ENCODE results near the gene DEPP1. TPM values are rescaled to one million over a fixed set of nuclear protein-coding genes. Genes with fewer than 3 reads are reported as not detected.

The DEPP1 gene
- polyA plus RNA-seq, 1 experiment, result 11.9 TPM

DNA sequence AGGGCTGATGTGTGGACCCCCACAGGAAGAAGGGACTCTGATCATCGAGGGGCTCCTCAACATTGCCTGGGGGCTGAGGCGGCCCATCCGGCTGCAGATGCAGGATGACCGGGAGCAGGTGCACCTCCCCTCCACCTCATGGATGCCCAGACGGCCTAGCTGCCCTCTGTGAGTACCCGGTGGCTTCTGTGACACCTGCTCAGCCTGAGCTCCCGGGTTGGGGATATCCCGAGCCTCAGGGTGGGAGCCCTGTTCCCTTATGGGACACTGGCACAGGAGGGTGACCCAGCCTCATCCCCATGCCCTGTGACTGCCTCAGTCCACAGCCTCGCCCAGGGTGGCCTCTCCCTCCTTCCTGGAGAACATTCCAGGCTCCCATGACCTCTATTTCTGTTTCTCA lies 3.9 kb upstream of the DEPP1 start:
- Histone ChIP-seq H3K27me3 (ENCODE audit: control insufficient read depth, insufficient read depth, low read length) (no peaks in the 10 kb centered on the region), H3K4me3 (ENCODE audit: low read depth, low read length) (no peak overlapping the region), H3K36me3 (ENCODE audit: control insufficient read depth, insufficient read depth, low read length) (no peaks in the 10 kb centered on the region)
- CTCF ChIA-PET, result no interaction called here
- no peak for TF ChIP-seq CTCF (IDR thresholded peaks at IDR 0.05; ENCODE audit: insufficient read depth, low read depth, low read length)
- POLR2A ChIA-PET, result no interaction called here
- DNase-seq (ENCODE audit: low read depth), result no peak

GRCh38 chr10:44982114-44982460 lies 3.5 kb upstream of the DEPP1 start:
- TF ChIP-seq CTCF (IDR thresholded peaks at IDR 0.05; ENCODE audit: insufficient read depth, low read depth, low read length), result no peak
- CTCF ChIA-PET, result interaction anchor here (1.0 to 1.4 kb wide), 3 partner anchors 12 to 23 kb away, joined by 3 to 4 read pairs (median 3); partner anchors contain the start of gene RASSF4
- DNase-seq (ENCODE audit: low read depth), result no peak
- H3K4me3 ChIP-seq (ENCODE audit: low read depth, low read length), result no peak overlapping the region
- H3K36me3 ChIP-seq (ENCODE audit: control insufficient read depth, insufficient read depth, low read length), result no peaks in the 10 kb centered on the region
- no peaks in the 10 kb centered on the region for H3K27me3 ChIP-seq (ENCODE audit: control insufficient read depth, insufficient read depth, low read length)
- POLR2A ChIA-PET, result no interaction called here

- DNase-seq (ENCODE audit: low read depth), result peak; percentile 47
- no peaks in the 10 kb centered on the region for H3K36me3 ChIP-seq (ENCODE audit: control insufficient read depth, insufficient read depth, low read length)
- H3K4me3 ChIP-seq (ENCODE audit: low read depth, low read length), result no peak overlapping the region
- TF ChIP-seq CTCF (IDR thresholded peaks at IDR 0.05; ENCODE audit: insufficient read depth, low read depth, low read length), result no peak
- POLR2A ChIA-PET, result no interaction called here
- H3K27me3 ChIP-seq (ENCODE audit: control insufficient read depth, insufficient read depth, low read length), result no peaks in the 10 kb centered on the region
- CTCF ChIA-PET, result interaction anchor here (0.6 to 4.1 kb wide), 6 partner anchors 13 to 1299 kb away, joined by 3 to 32 read pairs (median 4); partner anchors contain the start of gene RASSF4
Measured at GRCh38 chr10:44981172-44982113, 2.8 kb upstream of the DEPP1 start.

DNA sequence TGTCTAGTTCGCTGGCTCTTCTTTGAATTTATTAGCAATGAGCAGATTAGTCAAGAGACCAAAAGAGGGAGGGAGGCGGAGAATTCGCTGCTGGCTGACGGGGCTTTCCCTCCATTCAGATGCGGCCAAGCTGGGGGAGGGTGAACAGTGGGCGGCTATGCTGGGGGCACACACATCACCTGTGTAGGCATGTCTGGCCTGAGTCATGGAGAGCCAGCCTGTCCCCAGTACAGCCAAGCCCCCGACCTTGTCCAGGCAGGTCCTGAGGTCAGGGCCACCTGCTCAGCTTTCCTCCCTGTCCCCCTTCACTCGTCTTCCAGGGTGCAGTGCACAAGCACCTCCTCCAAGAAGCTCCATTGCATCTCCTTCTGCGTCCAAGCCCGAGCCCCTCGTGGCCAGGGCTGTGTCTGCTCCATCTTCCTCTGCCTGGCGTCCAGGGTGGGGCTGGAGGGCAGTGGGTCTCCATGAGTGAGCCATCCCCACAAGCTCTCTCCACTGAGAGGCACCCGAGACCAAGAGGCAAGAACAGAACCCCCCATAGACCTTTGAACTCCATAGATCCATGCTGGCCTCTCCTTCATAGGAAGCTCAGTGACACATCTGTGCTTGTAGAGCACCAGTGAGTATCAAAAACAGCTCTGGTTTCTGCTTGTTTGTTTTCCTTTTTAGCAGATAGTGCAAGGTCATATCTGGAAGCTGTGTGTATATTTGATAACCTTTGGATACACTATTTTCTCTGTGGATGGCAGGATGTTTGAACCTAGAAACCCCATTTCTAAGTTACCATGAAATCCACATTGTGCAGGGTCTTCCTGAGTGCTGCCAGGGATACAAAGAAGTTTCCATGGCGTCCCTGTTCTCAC lies 1.9 kb upstream of the DEPP1 start:
- Histone ChIP-seq H3K36me3 (ENCODE audit: control insufficient read depth, insufficient read depth, low read length) (no peaks in the 10 kb centered on the region), H3K27me3 (ENCODE audit: control insufficient read depth, insufficient read depth, low read length) (no peaks in the 10 kb centered on the region), H3K4me3 (ENCODE audit: low read depth, low read length) (no peak overlapping the region)
- TF ChIP-seq CTCF (IDR thresholded peaks at IDR 0.05; ENCODE audit: insufficient read depth, low read depth, low read length), result no peak
- POLR2A ChIA-PET, result no interaction called here
- no peak for DNase-seq (ENCODE audit: low read depth)
- CTCF ChIA-PET, result interaction anchor here (0.6 to 4.1 kb wide), 6 partner anchors 14 to 1298 kb away, joined by 3 to 32 read pairs (median 3); partner anchors contain the start of gene RASSF4
